Measurements from ENCODE around the gene RFX8.

The RFX8 gene

GRCh38 chr2:101501443-101501842 is 26.5 kb upstream of the RFX8 start:
- TF ChIP-seq GATA3 (IDR thresholded peaks at IDR 0.05; ENCODE audit: low read depth, low read length) (no peak), GATA2 (IDR thresholded peaks at IDR 0.05; ENCODE audit: low read depth, low read length) (no peak)

- TF ChIP-seq GATA2 (IDR thresholded peaks at IDR 0.05; ENCODE audit: low read depth, low read length), result no peak
Measured at GRCh38 chr2:101500860-101501259, 25.9 kb upstream of the RFX8 start.

- TF ChIP-seq GATA3 (IDR thresholded peaks at IDR 0.05; ENCODE audit: low read depth, low read length) (no peak), GATA2 (IDR thresholded peaks at IDR 0.05; ENCODE audit: low read depth, low read length) (no peak)
Measured at GRCh38 chr2:101500180-101500579, 25.3 kb upstream of the RFX8 start.

DNA sequence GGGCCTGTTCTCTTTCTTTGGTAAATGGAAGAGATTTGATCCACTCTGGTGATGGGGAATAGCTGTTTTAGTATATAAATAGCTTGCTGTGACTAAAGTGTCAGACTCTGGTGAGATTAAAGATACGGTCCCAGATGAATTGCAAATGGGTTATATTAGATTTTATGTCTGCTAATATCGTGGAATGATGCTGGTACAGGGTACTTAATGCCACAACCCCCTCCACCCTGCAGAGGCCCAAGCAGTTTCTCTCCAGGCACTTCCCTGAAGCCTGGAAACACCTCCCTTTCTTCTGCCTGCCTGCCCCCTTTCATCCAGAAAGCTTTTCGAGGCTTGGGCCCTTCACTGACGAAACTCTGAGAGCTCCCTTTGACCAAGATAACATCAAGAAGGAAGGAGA is 21.4 kb upstream of the RFX8 start:
- TF ChIP-seq GATA3 (IDR thresholded peaks at IDR 0.05; ENCODE audit: low read depth, low read length), result peak; percentile 67; the same call in 1 of the 2 replicates
- peak; percentile 77; the same call in 1 of the 2 replicates for TF ChIP-seq GATA2 (IDR thresholded peaks at IDR 0.05; ENCODE audit: low read depth, low read length)

- TF ChIP-seq GATA3 (IDR thresholded peaks at IDR 0.05; ENCODE audit: low read depth, low read length) (no peak), GATA2 (IDR thresholded peaks at IDR 0.05; ENCODE audit: low read depth, low read length) (no peak)
Measured at GRCh38 chr2:101492936-101493473, 18.1 kb upstream of the RFX8 start.

DNA sequence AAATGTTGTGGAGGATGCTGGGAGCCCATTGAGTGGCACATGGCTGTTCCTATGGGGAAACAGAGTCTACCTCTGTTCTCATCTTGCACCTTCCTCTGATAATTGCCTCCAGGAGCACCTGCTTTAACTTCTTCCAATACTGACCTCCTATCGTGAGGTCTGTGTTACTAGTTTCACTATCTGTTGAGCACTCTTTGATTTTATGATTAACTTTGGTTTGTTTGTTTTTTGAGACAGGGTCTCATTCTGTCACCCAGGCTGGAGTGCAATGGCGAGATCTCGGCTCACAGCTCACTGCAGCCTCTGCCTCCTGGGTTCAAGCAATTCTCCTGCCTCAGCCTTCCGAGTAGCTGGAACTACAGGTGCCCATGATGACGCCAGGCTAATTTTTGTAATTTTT is 12.1 kb upstream of the RFX8 start:
- no peak for TF ChIP-seq GATA3 (IDR thresholded peaks at IDR 0.05; ENCODE audit: low read depth, low read length)
- TF ChIP-seq GATA2 (IDR thresholded peaks at IDR 0.05; ENCODE audit: low read depth, low read length), result no peak

DNA sequence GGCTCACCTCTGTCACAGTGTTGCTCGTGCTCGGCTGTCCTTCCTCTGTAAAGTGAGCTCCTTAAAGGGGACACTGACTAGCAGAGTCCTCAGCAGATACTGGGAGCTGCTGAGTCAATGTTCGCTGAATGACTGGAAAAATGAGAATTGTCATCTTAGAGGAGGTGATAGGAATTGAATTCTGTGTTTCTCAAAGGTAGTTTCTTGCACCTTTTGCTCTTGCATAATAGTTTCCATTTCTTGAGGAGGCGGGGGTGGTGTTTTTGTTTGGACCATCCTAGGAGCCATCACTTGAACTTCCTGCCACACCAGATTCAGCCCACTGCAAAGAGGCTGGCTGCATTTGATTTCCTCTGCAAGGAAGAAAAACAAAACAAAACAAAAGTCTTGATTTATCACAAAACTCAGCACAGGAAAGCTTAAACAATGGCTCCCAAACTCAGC is 11.4 kb upstream of the RFX8 start:
- TF ChIP-seq GATA2 (IDR thresholded peaks at IDR 0.05; ENCODE audit: low read depth, low read length), result no peak

GRCh38 chr2:101485856-101486255 is 10.9 kb upstream of the RFX8 start:
- no peak for TF ChIP-seq GATA3 (IDR thresholded peaks at IDR 0.05; ENCODE audit: low read depth, low read length)
- no peak for TF ChIP-seq GATA2 (IDR thresholded peaks at IDR 0.05; ENCODE audit: low read depth, low read length)

DNA sequence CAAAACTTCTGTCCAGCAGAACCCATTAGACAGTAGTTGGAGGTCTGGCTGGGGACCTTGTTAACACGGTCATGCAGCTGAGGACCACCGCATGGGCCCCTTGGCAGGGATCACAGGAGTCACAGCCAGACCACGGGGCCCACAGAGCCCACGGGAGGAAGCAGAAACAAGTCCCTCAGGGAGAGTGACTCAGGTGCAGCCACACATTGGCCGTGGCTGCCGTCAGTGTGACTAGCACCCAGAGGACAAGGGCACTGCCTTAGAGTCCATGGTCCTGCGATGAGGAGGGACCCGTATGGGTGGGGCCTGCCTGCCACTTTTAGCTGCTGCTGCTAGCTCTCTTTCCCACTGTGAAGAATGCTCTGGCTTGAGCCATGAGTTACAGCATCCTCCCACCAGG is 5.9 kb upstream of the RFX8 start:
- no peak for TF ChIP-seq GATA2 (IDR thresholded peaks at IDR 0.05; ENCODE audit: low read depth, low read length)
- TF ChIP-seq GATA3 (IDR thresholded peaks at IDR 0.05; ENCODE audit: low read depth, low read length), result no peak

- TF ChIP-seq GATA2 (IDR thresholded peaks at IDR 0.05; ENCODE audit: low read depth, low read length) (no peak), GATA3 (IDR thresholded peaks at IDR 0.05; ENCODE audit: low read depth, low read length) (no peak)
Measured at GRCh38 chr2:101479810-101480209, 4.9 kb upstream of the RFX8 start.

- TF ChIP-seq GATA3 (IDR thresholded peaks at IDR 0.05; ENCODE audit: low read depth, low read length) (no peak), GATA2 (IDR thresholded peaks at IDR 0.05; ENCODE audit: low read depth, low read length) (no peak)
Measured at GRCh38 chr2:101479328-101479727, 4.4 kb upstream of the RFX8 start.

- TF ChIP-seq GATA3 (IDR thresholded peaks at IDR 0.05; ENCODE audit: low read depth, low read length), result no peak
- no peak for TF ChIP-seq GATA2 (IDR thresholded peaks at IDR 0.05; ENCODE audit: low read depth, low read length)
Measured at GRCh38 chr2:101478181-101479001, 3.5 kb upstream of the RFX8 start.

GRCh38 chr2:101477556-101477955 is 2.6 kb upstream of the RFX8 start:
- TF ChIP-seq GATA3 (IDR thresholded peaks at IDR 0.05; ENCODE audit: low read depth, low read length) (no peak), GATA2 (IDR thresholded peaks at IDR 0.05; ENCODE audit: low read depth, low read length) (no peak)

- TF ChIP-seq GATA2 (IDR thresholded peaks at IDR 0.05; ENCODE audit: low read depth, low read length) (no peak), GATA3 (IDR thresholded peaks at IDR 0.05; ENCODE audit: low read depth, low read length) (no peak)
Measured at GRCh38 chr2:101476605-101477208, 1.8 kb upstream of the RFX8 start.
